ENCODE results near the gene BCKDHA. TPM values are rescaled to one million over a fixed set of nuclear protein-coding genes. Genes with fewer than 3 reads are reported as not detected.

The BCKDHA gene
- total RNA-seq, 4 donors from 2014 or later, result 27.9 to 59.2 (median 39.1) TPM

DNA sequence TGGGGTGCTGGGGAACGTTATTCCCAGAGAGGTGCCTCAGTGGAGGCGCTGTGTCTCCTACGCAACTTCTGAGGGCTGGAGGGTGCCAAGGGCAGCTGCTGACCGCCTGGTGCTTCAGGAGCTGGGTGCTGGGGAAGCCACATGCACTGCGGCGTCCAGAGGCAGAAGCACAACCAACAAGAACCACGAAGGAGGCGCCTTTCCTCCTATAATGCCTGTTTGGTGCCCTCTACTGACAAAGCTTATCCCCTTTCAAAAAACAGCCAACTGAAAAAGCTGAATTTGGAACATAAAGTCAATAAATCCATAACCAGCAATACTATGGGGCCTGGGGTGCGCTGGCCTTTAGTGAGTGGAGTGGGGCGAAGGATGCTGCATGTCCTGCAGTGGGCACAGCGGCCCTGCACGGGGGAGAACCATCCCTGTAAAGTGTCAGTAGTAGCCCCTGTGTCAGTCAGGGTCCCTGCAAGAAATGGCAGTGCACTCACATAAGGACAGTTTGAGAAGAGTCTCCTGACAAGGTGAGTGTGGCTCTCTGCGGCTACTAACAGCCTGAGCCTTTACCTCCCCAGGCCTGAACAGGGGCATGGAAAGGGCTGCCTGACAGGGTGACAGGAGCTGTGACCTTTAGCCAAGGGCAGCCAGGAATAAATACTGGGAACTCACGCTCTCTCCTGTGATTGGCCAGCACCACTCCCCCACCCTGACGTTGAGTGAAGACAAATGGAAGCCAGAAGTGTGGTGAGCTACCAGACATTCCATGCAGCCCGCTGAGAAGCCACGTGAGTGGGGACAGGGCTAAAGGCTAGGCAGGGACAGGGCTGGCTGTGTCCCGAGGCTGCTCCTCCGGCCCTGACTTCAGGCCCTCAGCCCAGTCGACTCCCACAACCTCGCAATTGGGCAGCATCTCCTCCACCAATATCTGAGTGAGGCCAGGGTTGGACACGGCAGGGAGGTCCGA is 34.1 kb downstream of the BCKDHA start:
- TF ChIP-seq, protein P1, sequence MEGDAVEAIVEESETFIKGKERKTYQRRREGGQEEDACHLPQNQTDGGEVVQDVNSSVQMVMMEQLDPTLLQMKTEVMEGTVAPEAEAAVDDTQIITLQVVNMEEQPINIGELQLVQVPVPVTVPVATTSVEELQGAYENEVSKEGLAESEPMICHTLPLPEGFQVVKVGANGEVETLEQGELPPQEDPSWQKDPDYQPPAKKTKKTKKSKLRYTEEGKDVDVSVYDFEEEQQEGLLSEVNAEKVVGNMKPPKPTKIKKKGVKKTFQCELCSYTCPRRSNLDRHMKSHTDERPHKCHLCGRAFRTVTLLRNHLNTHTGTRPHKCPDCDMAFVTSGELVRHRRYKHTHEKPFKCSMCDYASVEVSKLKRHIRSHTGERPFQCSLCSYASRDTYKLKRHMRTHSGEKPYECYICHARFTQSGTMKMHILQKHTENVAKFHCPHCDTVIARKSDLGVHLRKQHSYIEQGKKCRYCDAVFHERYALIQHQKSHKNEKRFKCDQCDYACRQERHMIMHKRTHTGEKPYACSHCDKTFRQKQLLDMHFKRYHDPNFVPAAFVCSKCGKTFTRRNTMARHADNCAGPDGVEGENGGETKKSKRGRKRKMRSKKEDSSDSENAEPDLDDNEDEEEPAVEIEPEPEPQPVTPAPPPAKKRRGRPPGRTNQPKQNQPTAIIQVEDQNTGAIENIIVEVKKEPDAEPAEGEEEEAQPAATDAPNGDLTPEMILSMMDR (IDR thresholded peaks at IDR 0.05; ENCODE audit: low read depth), result no peak

DNA sequence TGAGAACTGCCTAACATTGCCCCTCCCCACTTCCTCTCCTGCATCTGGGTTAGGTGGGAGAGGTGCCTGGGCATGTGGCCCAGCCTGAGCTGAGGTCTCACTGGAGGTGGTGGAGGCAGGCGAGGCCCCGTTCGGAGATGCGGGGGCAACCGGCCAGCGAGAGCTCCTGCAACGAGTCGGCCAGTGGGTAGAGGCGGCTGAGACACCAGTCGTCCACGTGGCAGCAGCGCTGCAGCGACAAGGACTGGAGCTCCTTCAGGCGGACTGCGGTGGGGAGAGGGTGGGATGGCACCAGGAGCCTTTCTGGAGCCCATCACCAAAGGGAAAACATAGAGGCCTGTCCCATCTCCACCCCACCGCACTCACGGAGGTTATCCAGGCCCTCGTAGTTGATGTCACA is 35.6 kb downstream of the BCKDHA start:
- TF ChIP-seq, protein P1 (IDR thresholded peaks at IDR 0.05; ENCODE audit: low read depth), result no peak

DNA sequence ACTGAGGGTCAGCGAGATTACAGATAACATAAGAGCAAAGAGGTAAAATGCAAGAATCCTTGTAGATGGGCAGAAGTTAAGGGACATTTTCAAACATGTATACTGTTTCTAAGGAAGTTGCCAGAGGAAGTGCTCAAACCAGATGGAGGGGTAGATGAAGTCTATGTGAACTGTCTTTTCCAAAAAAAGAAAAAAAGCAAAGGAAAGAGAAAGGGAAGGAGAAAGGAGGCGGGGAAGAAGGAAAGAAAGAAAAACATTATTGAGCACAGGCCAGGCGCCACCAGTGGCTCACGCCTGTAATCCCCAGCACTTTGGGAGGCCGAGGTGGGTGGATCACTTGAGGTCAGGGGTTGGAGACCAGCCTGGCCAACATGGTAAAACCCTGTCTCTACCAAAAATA is 36.8 kb downstream of the BCKDHA start:
- TF ChIP-seq, protein P1 (IDR thresholded peaks at IDR 0.05; ENCODE audit: low read depth), result no peak

DNA sequence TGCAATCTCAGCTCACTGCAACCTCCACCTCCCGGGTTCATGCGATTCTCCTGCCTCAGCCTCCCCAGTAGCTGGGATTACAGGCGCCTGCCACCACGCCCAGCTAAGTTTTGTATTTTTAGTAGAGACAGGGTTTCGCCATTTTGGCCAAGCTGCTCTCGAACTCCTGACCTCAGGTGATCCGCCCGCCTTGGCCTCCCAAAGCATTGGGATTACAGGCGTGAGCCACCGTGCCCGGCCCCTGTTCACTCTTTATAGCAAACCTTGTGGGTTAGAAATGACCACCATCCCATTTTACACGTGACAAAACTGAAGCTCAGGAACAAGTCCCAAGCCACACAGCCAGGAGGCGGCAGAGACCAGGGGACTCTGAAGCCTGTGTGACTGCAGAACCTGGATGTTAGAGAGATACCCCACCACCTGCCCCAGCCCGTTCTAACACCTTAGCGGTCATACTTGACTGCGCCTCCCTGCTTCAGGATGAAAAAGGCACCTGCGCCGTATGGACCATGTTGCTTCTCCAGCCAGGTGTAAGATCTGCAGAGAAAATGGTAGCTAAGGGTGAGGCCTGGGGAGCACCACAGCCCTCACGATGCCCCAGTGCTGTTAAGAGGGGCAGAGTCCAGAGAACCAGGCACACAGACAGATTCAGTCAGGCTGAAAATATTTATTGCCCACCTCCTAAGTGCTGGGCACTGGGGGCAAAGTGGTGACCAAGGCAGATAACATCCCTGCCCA is 38.5 kb downstream of the BCKDHA start:
- TF ChIP-seq, protein P1 (IDR thresholded peaks at IDR 0.05; ENCODE audit: low read depth), result no peak

DNA sequence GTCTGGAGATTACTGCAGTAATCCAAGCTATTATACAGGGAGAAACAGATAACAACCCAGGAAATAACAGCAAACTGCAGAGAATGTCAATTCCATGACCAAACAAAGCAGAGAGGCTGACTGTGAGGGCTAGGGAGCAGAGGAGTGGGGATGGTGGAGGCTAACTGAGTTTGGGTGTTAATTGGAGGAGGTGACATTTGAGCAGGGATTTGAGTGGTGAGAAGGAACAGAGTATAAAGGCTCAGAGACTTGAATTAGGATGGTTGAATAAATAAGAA is 39.0 kb downstream of the BCKDHA start:
- TF ChIP-seq, protein P1 (IDR thresholded peaks at IDR 0.05; ENCODE audit: low read depth), result no peak

DNA sequence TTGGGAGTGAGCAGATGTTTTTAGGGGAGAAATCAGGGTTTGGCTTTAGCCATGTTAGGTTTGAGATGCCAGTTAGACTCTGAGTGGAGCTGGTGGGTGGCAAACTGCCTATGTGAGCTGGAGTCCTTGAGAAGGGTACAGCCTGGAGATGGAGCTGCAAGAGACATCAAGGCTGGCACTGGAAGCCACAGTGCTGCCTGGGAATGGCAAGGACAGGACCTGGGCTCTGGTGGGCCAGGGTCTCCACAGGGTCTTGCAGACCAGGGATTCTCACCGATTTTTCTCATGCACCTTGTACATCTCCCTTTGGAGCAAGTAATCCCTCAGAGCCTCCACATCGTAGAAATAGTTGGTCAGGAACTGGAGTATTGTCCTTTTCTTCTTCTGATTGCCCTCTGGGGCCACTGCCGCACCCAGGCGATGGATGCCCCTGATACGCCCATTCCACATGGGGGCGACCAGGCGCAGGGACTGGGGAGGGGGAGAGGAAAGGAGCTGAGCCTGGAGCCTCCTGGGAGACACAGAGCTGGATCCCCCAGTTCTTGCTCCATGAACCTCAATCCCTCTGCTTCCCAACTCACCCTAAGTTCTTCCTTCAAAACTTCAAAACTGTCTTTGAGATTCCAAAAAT is 40.4 kb downstream of the BCKDHA start:
- TF ChIP-seq, protein P1 (IDR thresholded peaks at IDR 0.05; ENCODE audit: low read depth), result no peak
